ENCODE measurements around the gene PTPN7.

- TF ChIP-seq PAX5 (IDR thresholded peaks at IDR 0.05; ENCODE audit: borderline replicate concordance, low read depth, low read length) (0 out of 2 replicates have a peak, but pooled peaks have one; percentile 43), SIN3A (IDR thresholded peaks at IDR 0.05; ENCODE audit: low read depth, low read length) (no peak), EZH2 (IDR thresholded peaks at IDR 0.05; ENCODE audit: borderline replicate concordance, control insufficient read depth, low read depth, low read length) (no peak), POLR2AphosphoS2 (IDR thresholded peaks at IDR 0.05; ENCODE audit: low read depth, low read length) (no peak), SUZ12 (IDR thresholded peaks at IDR 0.05; ENCODE audit: unreplicated experiment) (no peak), TCF7 (IDR thresholded peaks at IDR 0.05; ENCODE audit: borderline replicate concordance) (no peak), REST (IDR thresholded peaks at IDR 0.05; ENCODE audit: low read depth, low read length) (no peak)
- TF ChIP-seq, protein P1, sequence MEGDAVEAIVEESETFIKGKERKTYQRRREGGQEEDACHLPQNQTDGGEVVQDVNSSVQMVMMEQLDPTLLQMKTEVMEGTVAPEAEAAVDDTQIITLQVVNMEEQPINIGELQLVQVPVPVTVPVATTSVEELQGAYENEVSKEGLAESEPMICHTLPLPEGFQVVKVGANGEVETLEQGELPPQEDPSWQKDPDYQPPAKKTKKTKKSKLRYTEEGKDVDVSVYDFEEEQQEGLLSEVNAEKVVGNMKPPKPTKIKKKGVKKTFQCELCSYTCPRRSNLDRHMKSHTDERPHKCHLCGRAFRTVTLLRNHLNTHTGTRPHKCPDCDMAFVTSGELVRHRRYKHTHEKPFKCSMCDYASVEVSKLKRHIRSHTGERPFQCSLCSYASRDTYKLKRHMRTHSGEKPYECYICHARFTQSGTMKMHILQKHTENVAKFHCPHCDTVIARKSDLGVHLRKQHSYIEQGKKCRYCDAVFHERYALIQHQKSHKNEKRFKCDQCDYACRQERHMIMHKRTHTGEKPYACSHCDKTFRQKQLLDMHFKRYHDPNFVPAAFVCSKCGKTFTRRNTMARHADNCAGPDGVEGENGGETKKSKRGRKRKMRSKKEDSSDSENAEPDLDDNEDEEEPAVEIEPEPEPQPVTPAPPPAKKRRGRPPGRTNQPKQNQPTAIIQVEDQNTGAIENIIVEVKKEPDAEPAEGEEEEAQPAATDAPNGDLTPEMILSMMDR (IDR thresholded peaks at IDR 0.05 in 2 of 3, conservative IDR thresholded peaks at IDR 0.05 in 1 of 3; ENCODE audit: control insufficient read depth in 2 of 3, extremely low read depth in 1 of 3, insufficient read depth in 1 of 3, low read depth in 3 of 3, low read length in 3 of 3): peak; percentile 43 to 70 (median 49)
- TF ChIP-seq, protein P2, sequence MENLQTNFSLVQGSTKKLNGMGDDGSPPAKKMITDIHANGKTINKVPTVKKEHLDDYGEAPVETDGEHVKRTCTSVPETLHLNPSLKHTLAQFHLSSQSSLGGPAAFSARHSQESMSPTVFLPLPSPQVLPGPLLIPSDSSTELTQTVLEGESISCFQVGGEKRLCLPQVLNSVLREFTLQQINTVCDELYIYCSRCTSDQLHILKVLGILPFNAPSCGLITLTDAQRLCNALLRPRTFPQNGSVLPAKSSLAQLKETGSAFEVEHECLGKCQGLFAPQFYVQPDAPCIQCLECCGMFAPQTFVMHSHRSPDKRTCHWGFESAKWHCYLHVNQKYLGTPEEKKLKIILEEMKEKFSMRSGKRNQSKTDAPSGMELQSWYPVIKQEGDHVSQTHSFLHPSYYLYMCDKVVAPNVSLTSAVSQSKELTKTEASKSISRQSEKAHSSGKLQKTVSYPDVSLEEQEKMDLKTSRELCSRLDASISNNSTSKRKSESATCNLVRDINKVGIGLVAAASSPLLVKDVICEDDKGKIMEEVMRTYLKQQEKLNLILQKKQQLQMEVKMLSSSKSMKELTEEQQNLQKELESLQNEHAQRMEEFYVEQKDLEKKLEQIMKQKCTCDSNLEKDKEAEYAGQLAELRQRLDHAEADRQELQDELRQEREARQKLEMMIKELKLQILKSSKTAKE (IDR thresholded peaks at IDR 0.05; ENCODE audit: low read depth, poor library complexity, severe bottlenecking): peak; percentile 86
Measured at GRCh38 chr1:202158810-202159533, 1.4 kb downstream of the PTPN7 start.
